SH-SY5Y (cell line): ENCODE data around the gene MDM2.

Experiments used
- GATA2 ChIP-seq: IDR thresholded peaks from 2 replicates; pipeline ENCODE4 v1.6.1; 2011; ENCODE audit warnings: mild to moderate bottlenecking, low read depth, low read length
- GATA3 ChIP-seq: IDR thresholded peaks from 2 replicates; pipeline ENCODE4 v1.6.1; 2011; ENCODE audit warnings: low read depth, mild to moderate bottlenecking, low read length, moderate library complexity

Gene MDM2

DNA sequence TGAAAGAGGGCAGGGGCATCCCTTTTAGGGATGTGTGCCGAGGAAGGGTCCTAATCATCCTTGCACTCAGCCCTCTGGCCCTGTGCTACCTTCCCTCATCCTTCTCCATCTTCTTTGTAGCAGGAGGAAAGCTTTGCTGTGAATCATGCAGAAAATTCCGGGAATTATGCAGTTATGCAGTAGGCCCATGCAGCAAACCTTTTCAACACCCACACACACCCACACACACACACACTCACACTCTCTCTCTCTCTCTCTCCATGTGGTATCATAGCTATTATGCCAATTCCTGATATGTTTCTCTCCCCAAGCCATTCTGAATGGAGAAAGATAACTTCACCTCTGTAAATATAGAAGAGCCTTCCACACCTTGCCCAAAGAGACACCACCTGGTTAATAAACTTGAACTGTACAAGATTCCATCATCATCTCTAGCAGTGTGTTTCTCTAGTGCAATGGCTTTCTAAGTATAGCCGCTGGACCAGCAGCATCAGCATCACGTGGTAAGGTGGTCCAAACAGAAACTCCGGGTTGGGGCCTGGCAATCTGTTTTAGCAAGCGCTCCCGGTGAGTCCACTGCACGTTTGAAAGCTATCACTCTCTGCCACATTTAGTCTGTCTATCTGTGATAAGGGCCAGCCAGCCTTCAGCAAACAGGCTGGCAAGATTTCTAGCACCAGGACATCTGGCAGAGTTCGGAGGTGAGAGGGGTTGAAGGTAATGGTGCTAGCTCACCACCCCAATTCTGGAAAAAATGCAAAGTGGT lies 57.6 kb downstream of the MDM2 start:
- TF ChIP-seq GATA2 (no peak), GATA3 (no peak)

GRCh38 chr12:68866950-68867349 lies 59.0 kb downstream of the MDM2 start:
- TF ChIP-seq GATA3, result no peak
- no peak for TF ChIP-seq GATA2

- TF ChIP-seq GATA2, result no peak
- no peak for TF ChIP-seq GATA3
Observed at GRCh38 chr12:68867606-68868005, 59.6 kb downstream of the MDM2 start.

DNA sequence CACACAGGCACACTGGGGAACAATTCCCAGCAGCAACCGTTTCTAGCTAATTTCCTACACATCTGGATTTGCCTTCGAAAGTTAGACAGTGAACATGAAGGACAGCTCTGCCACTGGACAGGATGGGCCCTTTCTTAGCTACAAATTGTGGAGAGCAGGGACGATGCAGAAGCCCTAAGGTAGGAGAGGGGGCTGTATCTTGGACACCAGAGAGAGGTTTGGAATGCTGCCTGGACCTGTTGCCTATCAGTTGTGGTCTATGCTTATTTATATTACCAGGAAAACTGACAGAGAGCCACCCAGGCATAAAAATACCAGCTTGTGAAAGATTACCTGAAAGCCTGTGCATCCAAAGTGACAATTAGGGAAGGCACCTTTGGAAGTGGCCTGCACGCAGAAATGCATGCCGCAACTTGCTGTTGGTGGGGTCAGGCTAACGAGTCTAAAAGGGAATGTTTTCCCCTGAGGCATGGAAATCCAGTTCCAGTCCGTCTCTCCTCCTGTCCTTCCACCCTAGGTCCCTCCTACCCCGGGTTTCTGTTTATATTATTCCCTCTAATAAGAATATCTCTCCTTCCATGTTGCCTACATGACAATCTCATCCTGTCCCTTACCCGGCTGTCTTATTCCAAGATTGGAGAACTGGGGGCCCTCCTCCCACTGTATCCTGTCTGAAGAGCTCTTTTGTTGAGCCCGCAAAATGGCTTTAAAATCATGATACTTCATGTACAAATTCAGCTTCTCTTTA lies 60.2 kb downstream of the MDM2 start:
- TF ChIP-seq GATA2 (no peak), GATA3 (no peak)

DNA sequence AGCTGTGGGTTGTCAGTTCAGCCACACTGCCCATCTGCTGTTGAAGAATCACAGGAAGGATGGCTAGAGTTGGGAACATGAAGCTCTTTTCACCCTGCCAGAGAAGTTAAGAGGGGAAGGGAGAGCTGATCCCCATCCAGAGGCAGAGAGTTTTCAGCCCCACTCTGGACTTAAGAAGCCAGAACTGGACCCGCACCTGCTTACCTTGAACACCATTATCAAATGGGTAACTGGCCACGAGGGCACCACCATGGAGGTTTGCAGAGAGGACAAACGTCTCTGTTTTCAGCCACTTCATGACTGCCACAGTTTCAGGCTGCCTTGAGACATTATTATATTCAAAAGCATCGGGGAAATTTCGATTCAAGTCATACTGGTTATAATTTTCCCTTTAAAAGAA lies 62.0 kb downstream of the MDM2 start:
- no peak for TF ChIP-seq GATA3
- no peak for TF ChIP-seq GATA2

- no peak for TF ChIP-seq GATA2
- TF ChIP-seq GATA3, result no peak
Observed at GRCh38 chr12:68870443-68870842, 62.5 kb downstream of the MDM2 start.

DNA sequence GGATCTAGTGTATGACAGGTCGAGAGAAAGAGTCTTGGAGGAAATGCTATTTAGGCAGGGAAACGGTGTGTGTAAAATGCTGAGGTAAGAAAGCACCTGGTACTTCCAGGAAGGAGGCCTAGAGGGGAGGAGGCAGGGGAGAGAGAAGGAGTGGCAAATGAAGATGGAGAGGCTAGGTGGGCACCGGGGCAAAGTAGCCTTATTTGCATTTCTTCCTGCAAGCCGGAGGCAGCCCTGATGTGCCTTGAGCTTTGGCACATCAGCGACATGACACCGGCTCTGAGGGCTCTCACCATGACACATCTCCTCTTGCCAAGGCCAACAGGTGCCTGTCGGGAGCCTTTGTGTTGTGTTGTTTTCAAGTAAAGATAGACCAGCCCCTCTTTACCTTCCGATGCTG lies 63.4 kb downstream of the MDM2 start:
- TF ChIP-seq GATA3, result no peak
- TF ChIP-seq GATA2, result no peak

DNA sequence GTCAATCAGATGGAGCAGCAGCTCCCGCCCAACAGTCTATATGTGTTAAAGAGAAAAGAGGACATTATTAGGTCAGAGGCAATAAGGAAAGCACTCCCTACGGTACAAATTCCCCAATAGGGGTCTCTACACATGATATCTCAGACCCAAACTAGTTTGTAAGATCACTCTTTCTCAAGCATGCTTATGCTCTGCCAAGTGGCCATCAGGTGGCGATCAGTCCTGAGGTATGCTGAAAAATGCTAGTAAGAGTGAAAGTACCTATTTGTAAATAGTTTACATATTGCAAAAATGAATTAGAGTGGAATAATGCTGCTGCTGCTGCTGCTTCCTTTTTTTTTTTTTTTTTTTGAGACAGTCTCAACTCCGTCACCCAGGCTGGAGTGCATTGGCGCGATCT lies 63.9 kb downstream of the MDM2 start:
- TF ChIP-seq GATA3 (no peak), GATA2 (no peak)

DNA sequence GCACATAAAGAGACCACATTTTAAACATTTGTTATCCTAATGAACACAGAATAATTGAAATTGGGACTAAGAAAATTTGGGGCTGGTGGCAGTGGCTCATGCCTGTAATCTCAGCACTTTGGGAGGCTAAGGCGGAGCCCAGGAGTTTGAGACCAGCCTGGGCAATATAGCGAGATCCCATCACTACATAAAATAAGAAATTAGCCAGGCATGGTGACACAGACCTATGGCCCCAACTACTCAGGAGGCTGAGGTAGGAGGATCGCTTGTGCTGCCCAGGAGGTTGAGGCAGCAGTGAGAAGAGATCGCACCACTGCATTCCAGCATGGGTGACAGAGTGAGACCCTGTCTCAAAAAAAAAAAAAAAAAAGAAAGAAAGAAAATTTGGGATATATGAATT lies 65.3 kb downstream of the MDM2 start:
- TF ChIP-seq GATA3, result no peak
- TF ChIP-seq GATA2, result no peak

GRCh38 chr12:68876461-68876860 lies 68.5 kb downstream of the MDM2 start:
- TF ChIP-seq GATA2 (no peak), GATA3 (no peak)

DNA sequence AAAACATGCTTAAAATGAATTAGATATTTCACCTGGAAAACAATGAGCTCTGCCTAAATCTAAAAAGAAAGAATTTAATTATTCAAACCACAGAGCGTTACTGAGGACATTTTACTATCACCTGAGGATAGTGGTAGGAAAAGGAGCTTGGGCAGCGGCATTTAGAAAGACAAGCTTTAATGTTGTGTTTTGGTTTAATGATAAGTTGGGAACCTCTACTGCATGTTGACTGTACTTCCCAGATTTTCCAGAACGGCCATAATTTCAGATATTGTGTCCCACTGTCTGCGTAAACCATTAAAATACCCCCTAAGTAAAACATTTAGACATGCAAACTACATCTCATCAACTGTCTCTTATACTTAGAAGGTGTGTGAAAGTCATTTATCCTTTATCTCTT lies 69.6 kb downstream of the MDM2 start:
- TF ChIP-seq GATA3 (no peak), GATA2 (no peak)

- TF ChIP-seq GATA2 (no peak), GATA3 (no peak)
Observed at GRCh38 chr12:68878283-68878682, 70.3 kb downstream of the MDM2 start.

DNA sequence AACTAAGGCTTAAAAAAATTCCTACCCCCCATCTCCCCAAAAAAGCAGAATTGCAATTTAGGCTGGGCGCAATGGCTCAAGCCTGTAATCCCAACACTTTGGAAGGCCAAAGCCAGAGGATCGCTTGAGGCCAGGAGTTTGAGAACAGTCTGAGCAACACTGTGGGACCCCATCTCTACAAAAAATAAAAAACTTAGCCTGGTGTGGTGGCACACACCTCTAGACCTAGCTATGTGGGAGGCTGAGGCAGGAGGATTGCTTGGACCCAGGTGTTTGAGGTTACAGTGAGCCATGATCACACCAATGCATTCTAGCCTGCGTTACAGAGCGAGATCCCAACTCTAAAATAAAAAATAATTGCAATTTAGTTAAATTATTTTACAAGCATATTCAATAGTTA lies 70.9 kb downstream of the MDM2 start:
- TF ChIP-seq GATA2 (no peak), GATA3 (no peak)

DNA sequence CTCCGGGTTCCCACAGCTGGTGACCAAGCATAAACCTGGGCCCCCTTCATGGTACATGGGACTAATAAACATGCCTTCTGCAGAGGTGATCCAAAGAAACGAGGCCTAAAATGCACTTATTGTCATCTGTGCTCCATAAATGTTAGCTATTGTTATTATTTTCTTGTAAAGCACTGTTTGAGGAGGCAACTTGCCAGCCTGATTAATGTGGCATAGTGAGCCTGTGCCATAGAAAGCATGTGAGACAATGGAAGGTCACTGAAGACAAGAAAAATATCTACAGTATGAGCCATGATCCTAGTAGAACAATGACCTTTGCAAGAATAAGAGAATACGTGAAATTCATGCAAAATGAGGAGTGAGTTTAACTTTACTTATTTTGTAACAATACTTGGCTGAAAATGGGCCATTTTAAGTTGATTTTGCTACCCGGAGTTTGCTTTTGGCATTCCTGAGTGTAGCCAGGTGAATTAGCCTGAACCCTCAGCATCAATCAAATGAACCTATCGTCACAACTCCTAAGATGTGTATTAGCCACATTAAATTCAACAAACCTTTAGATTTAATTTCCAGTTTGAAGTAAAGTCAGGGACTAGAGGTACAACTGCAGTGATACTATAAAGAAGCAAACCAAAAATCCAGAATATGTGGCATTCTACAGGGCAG lies 72.8 kb downstream of the MDM2 start:
- TF ChIP-seq GATA2 (no peak), GATA3 (no peak)

DNA sequence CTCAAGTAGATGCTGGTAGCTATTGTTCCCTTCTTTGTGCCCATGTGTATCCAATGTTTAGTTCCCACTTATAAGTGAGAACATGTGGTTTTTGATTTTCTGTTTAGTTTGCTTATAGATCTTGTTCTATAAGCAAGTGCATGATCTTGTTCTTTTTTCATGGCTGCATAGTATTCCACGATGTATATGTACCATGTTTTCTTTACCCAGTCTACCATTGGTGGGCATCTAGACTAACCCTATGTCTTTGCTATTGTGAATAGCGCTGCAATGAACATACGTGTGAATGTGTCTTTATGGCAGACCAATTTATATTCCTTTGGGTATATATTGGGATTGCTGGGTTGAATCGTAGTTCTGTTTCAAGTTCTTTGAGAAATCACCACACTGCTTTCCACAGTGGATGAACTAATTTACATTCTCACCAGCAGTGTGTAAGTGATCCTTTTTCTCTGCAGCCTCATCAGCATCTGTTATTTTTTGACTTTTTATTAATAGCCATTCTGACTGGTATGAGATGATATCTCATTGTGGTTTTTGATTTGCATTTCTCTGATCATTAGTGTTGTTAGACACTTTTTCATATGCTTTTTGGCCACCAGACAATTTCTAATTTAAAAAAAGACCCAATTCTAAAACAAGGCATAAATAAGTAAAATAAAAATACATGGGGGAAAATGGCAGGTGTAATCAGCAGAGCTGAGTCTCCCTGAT lies 74.4 kb downstream of the MDM2 start:
- TF ChIP-seq GATA2 (no peak), GATA3 (no peak)

- TF ChIP-seq GATA3, result no peak
- TF ChIP-seq GATA2, result no peak
Observed at GRCh38 chr12:68883151-68883550, 75.2 kb downstream of the MDM2 start.
